ENCODE measurements around the gene EPHB2. TPM values are rescaled to one million over a fixed set of nuclear protein-coding genes. Genes with fewer than 3 reads are reported as not detected.

Gene EPHB2
- total RNA-seq, 4 donors from 2014 or later: 0.08 to 3.4 (median 1.9) TPM

DNA sequence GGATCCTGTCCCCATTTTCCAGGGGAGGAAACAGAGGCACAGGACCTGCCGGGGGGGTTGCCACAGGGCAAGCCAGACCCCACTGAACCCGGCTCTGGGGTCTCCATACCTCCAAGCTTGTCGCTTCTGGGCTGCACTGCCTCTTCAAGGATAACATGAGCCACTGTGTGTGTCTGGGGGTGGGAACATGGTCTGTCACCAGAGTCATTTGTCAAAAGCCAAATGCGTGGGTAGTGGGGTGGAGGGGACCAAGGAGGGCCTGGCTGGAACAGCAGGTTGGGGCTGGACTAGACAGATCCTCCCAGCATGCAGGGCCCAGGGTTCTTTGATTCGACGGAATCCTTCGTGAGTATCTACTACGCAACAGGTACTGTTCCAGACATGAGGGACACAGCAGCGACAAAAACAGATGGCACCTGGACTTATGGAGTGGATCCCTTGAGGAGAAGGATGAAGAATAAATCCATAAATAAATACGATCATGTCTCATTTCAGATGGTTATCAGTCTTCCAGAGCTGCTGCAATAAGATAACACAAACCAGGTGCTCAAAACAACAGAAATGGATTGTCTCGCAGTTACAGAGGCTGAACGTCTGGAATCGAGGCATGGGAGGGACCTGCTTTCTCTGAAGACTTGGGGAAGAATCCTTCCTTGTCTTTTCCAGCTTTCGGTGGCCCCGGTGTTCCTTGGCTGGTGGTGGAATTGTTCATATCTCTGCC is 28.9 kb upstream of the EPHB2 start:
- DNase-seq: no peak
- no peak for TF ChIP-seq POLR2A (IDR thresholded peaks at IDR 0.05)
- TF ChIP-seq, protein P1, sequence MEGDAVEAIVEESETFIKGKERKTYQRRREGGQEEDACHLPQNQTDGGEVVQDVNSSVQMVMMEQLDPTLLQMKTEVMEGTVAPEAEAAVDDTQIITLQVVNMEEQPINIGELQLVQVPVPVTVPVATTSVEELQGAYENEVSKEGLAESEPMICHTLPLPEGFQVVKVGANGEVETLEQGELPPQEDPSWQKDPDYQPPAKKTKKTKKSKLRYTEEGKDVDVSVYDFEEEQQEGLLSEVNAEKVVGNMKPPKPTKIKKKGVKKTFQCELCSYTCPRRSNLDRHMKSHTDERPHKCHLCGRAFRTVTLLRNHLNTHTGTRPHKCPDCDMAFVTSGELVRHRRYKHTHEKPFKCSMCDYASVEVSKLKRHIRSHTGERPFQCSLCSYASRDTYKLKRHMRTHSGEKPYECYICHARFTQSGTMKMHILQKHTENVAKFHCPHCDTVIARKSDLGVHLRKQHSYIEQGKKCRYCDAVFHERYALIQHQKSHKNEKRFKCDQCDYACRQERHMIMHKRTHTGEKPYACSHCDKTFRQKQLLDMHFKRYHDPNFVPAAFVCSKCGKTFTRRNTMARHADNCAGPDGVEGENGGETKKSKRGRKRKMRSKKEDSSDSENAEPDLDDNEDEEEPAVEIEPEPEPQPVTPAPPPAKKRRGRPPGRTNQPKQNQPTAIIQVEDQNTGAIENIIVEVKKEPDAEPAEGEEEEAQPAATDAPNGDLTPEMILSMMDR (IDR thresholded peaks at IDR 0.05): no peak
- 69 to 72% methylated on average over 13 to 14 of the region's 15 CpGs for WGBS, 2 donors
- Histone ChIP-seq H3K9me3 (no peaks in the 10 kb centered on the region), H3K27me3 (peaks cover 0 to 73% (median 0%) of the 10 kb centered on the region in 4 donors), H3K4me3 (no peak overlapping the region), H3K36me3 (no peaks in the 10 kb centered on the region), H3K27ac (no peak overlapping the region), H3K4me1 (no peaks in the 10 kb centered on the region)
- intact Hi-C loops (cut with DNase I): no loop called here

DNA sequence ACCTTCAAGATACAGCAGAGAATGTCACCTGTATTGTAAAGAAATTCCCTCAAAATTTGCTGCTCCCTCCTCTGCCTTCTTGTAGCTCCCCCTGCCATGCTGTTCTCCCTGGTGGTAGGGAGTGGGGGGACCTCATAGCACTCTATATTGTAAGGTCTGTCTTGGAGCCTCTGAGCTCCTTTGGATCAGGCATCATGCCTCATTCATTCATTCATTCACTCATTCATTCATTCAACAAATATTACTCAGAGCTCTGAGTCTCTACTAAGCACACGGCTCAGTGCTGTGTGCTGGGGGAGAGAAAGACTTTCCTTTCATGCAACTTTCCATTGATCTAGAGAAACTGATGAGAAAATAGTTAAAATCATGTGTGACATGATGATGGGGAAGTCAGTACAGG is 27.1 kb upstream of the EPHB2 start:
- TF ChIP-seq, protein P1 (IDR thresholded peaks at IDR 0.05): no peak
- TF ChIP-seq POLR2A (IDR thresholded peaks at IDR 0.05): no peak

DNA sequence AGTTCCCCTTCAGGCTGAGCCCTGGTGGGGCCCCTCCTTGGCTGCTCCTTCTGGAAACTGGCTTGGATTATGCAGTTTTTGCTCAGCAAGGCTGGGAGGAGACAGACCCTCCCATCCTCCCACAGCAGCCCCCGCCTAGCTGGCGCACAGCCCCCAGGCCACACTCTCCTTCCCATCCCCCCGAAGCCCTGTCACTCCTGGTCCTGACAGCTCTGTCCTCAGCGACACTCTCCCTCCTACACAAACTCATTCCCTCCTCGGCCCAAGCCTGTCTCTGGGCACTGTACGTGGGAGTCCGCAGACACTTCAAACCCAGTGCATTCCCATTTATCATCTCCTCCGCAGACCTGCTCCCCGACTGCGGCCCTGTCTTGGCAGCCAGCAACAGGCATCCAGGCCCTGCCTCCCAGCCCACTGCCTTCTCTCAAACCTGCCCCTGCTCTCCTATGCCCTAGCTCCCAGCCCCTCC is 25.0 kb upstream of the EPHB2 start:
- H3K4me3 ChIP-seq: no peak overlapping the region
- WGBS, 2 donors: 49 to 51% methylated on average over 9 to 10 of the region's 10 CpGs
- H3K27me3 ChIP-seq: peaks cover 0 to 78% (median 0%) of the 10 kb centered on the region in 4 donors
- no peaks in the 10 kb centered on the region for H3K9me3 ChIP-seq
- no peak for DNase-seq
- H3K36me3 ChIP-seq: no peaks in the 10 kb centered on the region
- H3K4me1 ChIP-seq: no peaks in the 10 kb centered on the region
- TF ChIP-seq, protein P1 (IDR thresholded peaks at IDR 0.05): no peak
- no peak for TF ChIP-seq POLR2A (IDR thresholded peaks at IDR 0.05)
- intact Hi-C loops (cut with DNase I): no loop called here
- no peak overlapping the region for H3K27ac ChIP-seq

More for the DNA sequence above, 27.1 kb upstream of the EPHB2 start:
- Histone ChIP-seq H3K36me3 (no peaks in the 10 kb centered on the region), H3K4me1 (no peaks in the 10 kb centered on the region), H3K27me3 (peaks cover 0 to 72% (median 0%) of the 10 kb centered on the region in 4 donors), H3K4me3 (no peak overlapping the region), H3K9me3 (no peaks in the 10 kb centered on the region), H3K27ac (no peak overlapping the region)
- WGBS, 2 donors: 50 to 60% methylated on average over 1 of the region's 1 CpG
- no peak for DNase-seq
- intact Hi-C loops (cut with DNase I): no loop called here

DNA sequence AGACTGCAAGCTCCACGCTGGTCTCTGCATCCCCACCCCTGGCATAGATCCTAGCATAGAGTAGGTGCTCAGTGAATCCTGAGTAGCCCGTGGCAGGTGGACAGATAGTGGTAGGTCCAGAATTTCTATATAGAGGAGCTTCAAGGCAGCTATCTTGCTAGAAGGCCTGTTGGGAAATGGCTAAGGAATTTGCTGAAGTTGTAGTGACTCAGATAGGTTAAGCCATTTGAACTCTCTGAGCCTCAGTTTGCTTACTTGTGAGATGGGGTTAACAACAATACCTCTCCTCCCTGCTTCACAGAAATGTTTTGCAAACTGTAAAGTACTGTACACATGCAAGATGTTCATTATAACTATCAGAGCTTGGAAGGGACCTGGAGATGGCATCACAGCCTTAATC is 23.4 kb upstream of the EPHB2 start:
- 67 to 70% methylated on average over 2 of the region's 2 CpGs for WGBS, 2 donors
- no peak overlapping the region for H3K4me3 ChIP-seq
- no peak overlapping the region for H3K27ac ChIP-seq
- TF ChIP-seq, protein P1 (IDR thresholded peaks at IDR 0.05): no peak
- TF ChIP-seq POLR2A (IDR thresholded peaks at IDR 0.05): no peak
- no peak for DNase-seq
- no peaks in the 10 kb centered on the region for H3K4me1 ChIP-seq
- H3K9me3 ChIP-seq: no peaks in the 10 kb centered on the region
- intact Hi-C loops (cut with DNase I): no loop called here
- no peaks in the 10 kb centered on the region for H3K36me3 ChIP-seq
- H3K27me3 ChIP-seq: peaks cover 0 to 66% (median 0%) of the 10 kb centered on the region in 4 donors

DNA sequence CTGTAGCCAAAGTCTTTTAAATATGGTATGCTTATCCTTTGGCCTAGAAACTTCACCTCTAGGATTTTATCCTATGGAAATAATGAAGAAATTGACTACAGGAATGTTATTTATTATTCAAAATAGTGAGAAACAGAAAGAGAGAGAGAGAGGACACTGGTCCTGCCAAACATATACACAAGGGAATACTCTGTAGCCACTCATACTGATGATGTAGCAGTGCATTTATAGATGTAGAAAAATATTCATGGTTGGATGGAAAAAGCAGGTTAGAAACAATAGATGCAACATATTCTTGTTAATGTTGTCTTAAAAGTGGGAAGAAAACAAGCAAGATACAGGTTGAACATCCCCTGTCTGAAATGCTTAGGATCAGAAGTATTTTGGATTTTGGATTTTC is 22.2 kb upstream of the EPHB2 start:
- Histone ChIP-seq H3K4me3 (no peak overlapping the region), H3K27ac (no peak overlapping the region), H3K36me3 (no peaks in the 10 kb centered on the region), H3K27me3 (peaks cover 0 to 54% (median 0%) of the 10 kb centered on the region in 4 donors), H3K4me1 (no peaks in the 10 kb centered on the region), H3K9me3 (no peaks in the 10 kb centered on the region)
- intact Hi-C loops (cut with DNase I): no loop called here
- TF ChIP-seq POLR2A (IDR thresholded peaks at IDR 0.05): no peak
- TF ChIP-seq, protein P1 (IDR thresholded peaks at IDR 0.05): no peak
- no peak for DNase-seq
